ENCODE results near the gene DIRAS2. TPM values are rescaled to one million over a fixed set of nuclear protein-coding genes. Genes with fewer than 3 reads are reported as not detected.

Gene DIRAS2
- total RNA-seq, 2 donors from 2014 or later, result 0.28 TPM; not detected in 1

- WGBS, result 82% methylated on average over 2 of the region's 2 CpGs
- Histone ChIP-seq H3K27me3 (replicated peaks; ENCODE audit: insufficient read depth) (no peaks in the 10 kb centered on the region), H3K27ac (no peak overlapping the region), H3K4me3 (no peak overlapping the region), H3K4me1 (replicated peaks) (no peaks in the 10 kb centered on the region), H3K9me3 (no peaks in the 10 kb centered on the region), H3K36me3 (no peaks in the 10 kb centered on the region)
- no peak for TF ChIP-seq CTCF (IDR thresholded peaks at IDR 0.05)
- no peak for TF ChIP-seq POLR2AphosphoS5 (IDR thresholded peaks at IDR 0.05)
- TF ChIP-seq POLR2A (IDR thresholded peaks at IDR 0.05), result no peak
- intact Hi-C loops (cut with DNase I), result no loop called here
- DNase-seq (ENCODE audit: low spot score), result no peak
Observed at GRCh38 chr9:90640361-90640760, 2.3 kb downstream of the DIRAS2 start.

GRCh38 chr9:90637626-90638025 lies 5.0 kb downstream of the DIRAS2 start:
- H3K4me1 ChIP-seq (replicated peaks), result no peaks in the 10 kb centered on the region
- intact Hi-C loops (cut with DNase I), result no loop called here
- no peak overlapping the region for H3K4me3 ChIP-seq
- WGBS, result 87% methylated on average over 7 of the region's 7 CpGs
- no peak overlapping the region for H3K27ac ChIP-seq
- no peaks in the 10 kb centered on the region for H3K27me3 ChIP-seq (replicated peaks; ENCODE audit: insufficient read depth)
- no peaks in the 10 kb centered on the region for H3K9me3 ChIP-seq
- no peaks in the 10 kb centered on the region for H3K36me3 ChIP-seq
- TF ChIP-seq POLR2AphosphoS5 (IDR thresholded peaks at IDR 0.05) (no peak), CTCF (IDR thresholded peaks at IDR 0.05) (no peak), POLR2A (IDR thresholded peaks at IDR 0.05) (no peak)
- no peak for DNase-seq (ENCODE audit: low spot score)

- TF ChIP-seq POLR2AphosphoS5 (IDR thresholded peaks at IDR 0.05) (no peak), CTCF (IDR thresholded peaks at IDR 0.05) (no peak), POLR2A (IDR thresholded peaks at IDR 0.05) (no peak)
- Histone ChIP-seq H3K4me1 (replicated peaks) (no peaks in the 10 kb centered on the region), H3K9me3 (no peaks in the 10 kb centered on the region), H3K4me3 (no peak overlapping the region), H3K27me3 (replicated peaks; ENCODE audit: insufficient read depth) (no peaks in the 10 kb centered on the region), H3K36me3 (no peaks in the 10 kb centered on the region), H3K27ac (no peak overlapping the region)
- DNase-seq (ENCODE audit: low spot score), result no peak
- 85% methylated on average over 8 of the region's 8 CpGs for WGBS
- intact Hi-C loops (cut with DNase I), result no loop called here
Observed at GRCh38 chr9:90632647-90633207, 9.9 kb downstream of the DIRAS2 start.

- intact Hi-C loops (cut with DNase I), result no loop called here
- TF ChIP-seq POLR2AphosphoS5 (IDR thresholded peaks at IDR 0.05), result no peak
- no peak for TF ChIP-seq POLR2A (IDR thresholded peaks at IDR 0.05)
- TF ChIP-seq CTCF (IDR thresholded peaks at IDR 0.05), result no peak
- 88% methylated on average over 1 of the region's 1 CpG for WGBS
- no peaks in the 10 kb centered on the region for H3K36me3 ChIP-seq
- H3K27ac ChIP-seq, result no peak overlapping the region
- no peaks in the 10 kb centered on the region for H3K4me1 ChIP-seq (replicated peaks)
- no peaks in the 10 kb centered on the region for H3K9me3 ChIP-seq
- no peak overlapping the region for H3K4me3 ChIP-seq
- no peak for DNase-seq (ENCODE audit: low spot score)
- H3K27me3 ChIP-seq (replicated peaks; ENCODE audit: insufficient read depth), result no peaks in the 10 kb centered on the region
Observed at GRCh38 chr9:90631964-90632363, 10.7 kb downstream of the DIRAS2 start.

GRCh38 chr9:90629991-90630390 lies 12.6 kb downstream of the DIRAS2 start:
- Histone ChIP-seq H3K4me1 (replicated peaks) (no peaks in the 10 kb centered on the region), H3K27me3 (replicated peaks; ENCODE audit: insufficient read depth) (no peaks in the 10 kb centered on the region), H3K4me3 (no peak overlapping the region), H3K9me3 (no peaks in the 10 kb centered on the region), H3K36me3 (no peaks in the 10 kb centered on the region), H3K27ac (no peak overlapping the region)
- intact Hi-C loops (cut with DNase I), result no loop called here
- 32% methylated on average over 3 of the region's 3 CpGs for WGBS
- TF ChIP-seq POLR2AphosphoS5 (IDR thresholded peaks at IDR 0.05), result no peak
- TF ChIP-seq CTCF (IDR thresholded peaks at IDR 0.05), result no peak
- TF ChIP-seq POLR2A (IDR thresholded peaks at IDR 0.05), result no peak
- no peak for DNase-seq (ENCODE audit: low spot score)

All from prostate gland (tissue), 2 donors.